Activated CD4-positive, alpha-beta T cell treated with anti-CD3 and anti-CD28 coated beads, Interleukin-2, amount 50 U/mL, for 48 hours (primary cell): ENCODE results near the gene ZNF92.
A peak's percentile ranks its signal among the peaks of the same experiment; 100 is the strongest.
"Not testable (repeated sequence)": the region's sequence is repeated elsewhere in the genome, so short reads cannot be mapped to it uniquely, and the experiment has no call there.

ENCODE experiments used
- DNase-seq, 2 experiments: peaks; one replicate each; pipeline ENCODE4 v3.0.0-alpha.2; 2020

ZNF92 gene

GRCh38 chr7:65373608-65374351 lies at the start of gene ZNF92:
TSS of gene ZNF92 (plus strand) at chr7:65373855. CDS start at chr7:65373998, 143 bp downstream.
- DNase-seq: peak; percentile 96 to 98

DNA sequence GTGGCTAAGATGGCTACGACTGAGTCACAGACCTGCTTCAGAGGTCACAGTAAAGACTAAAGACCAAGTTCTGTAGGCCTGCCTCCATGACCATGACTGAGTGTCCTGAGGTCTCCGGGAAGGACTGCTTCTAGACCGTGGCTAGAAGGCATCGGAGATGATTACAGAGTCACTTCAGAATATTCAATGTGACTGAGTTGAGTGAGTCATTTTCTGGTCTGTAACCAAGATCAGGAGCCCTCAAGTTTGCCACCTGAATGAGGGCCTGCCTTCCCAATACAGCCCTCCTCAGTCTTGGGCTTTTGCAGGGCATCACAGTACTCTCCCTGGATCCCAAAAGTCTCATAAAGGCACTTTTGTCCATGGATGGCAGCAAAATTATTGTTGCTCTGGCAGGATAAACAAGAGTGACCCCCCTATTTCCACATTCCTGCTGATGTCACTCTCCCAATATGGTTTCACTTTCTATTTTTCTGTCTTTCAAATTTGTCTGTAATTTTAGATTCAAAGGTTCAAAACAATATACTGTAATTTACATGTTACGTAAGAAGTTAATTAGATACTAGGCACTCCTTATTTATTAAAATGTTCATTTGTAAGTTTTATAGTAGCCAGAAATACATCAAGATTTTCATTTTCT lies 47.7 kb upstream of the ZNF92 start:
- no peak for DNase-seq

- no peak for DNase-seq
These were observed 35.3 kb upstream of the ZNF92 start for GRCh38 chr7:65338346-65338745.

DNA sequence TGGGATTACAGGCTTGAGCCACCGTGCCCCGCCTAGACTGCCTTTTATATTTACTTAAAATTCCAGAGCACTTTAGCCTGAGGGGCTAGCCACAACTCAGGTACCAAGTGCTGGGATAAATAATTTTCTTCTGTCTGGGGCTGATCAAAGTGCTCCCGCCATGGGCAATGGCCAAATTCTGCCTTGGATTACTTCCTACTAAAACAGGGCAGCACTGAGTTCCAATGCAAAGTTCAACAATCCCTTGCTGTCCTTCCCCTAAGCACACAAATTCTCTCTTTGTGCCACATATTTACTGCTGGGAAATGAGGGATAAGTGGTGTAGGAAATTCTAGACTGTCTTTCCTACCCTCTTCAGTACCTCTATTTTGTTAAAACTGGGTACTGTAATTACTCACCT lies 34.4 kb upstream of the ZNF92 start:
- no peak for DNase-seq

GRCh38 chr7:65342723-65343629 lies 30.7 kb upstream of the ZNF92 start:
- DNase-seq: no peak

GRCh38 chr7:65344541-65344940 lies 29.1 kb upstream of the ZNF92 start:
- not testable (repeated sequence) for DNase-seq

DNA sequence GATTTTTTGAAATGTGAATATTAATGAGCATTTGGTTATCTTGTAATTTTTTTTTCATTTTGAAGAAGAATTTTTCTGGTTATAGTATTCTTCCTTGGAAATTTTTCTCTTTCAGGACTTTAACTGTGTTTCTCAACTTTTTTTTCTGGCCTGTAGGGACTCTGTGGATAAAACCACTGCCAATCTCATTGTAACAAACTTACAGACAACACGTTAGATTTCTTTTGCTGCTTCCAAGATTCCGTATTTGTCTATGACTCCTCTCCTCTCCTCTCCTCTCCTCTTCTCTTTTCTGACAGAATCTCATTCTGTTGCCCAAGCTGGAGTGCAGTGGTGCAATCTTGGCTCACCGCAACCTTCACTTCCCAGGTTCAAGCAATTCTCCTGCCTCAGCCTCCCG lies 19.4 kb upstream of the ZNF92 start:
- no peak for DNase-seq

- no peak for DNase-seq
These were observed 3.8 kb upstream of the ZNF92 start for GRCh38 chr7:65369843-65370242.

GRCh38 chr7:65371468-65371867 lies 2.2 kb upstream of the ZNF92 start:
- DNase-seq: no peak

DNA sequence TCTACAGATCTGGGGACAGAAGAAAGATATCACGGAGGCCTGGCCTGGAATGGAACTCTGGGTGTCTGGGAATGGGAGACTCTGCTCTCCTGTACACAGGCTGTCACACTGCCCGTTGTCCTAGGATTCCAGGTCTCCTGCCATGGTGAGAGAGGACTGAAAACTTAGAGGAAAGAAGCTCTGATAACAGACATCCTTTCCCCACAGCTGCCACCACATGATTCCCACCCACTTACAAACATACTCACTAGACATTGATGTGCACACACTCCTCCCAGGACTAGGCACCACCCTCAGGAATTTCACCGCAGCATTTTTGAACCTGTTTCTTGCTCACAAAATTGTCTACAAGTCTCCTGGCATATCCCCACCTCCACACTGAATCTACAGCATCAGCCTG lies 5.7 kb downstream of the ZNF92 start:
- no peak for DNase-seq

DNA sequence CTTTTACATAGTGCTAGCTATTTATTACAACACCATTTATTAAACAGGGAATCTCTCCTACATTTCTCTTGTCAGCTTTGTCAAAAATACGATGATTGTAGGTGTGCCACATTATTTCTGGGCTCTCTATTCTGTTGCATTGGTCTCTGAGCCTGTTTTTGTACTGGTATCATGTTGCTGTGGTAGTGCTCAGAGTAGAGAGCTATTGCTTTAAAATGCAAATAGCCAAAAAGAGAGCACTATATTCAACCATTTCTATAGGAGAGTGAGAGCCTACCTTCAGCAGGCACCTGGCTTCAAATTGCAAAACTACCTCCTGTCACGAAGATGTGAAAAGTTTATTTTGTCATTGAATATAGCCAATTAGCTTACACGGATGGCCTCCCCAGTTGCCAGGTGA lies 8.1 kb downstream of the ZNF92 start:
- no peak for DNase-seq

DNA sequence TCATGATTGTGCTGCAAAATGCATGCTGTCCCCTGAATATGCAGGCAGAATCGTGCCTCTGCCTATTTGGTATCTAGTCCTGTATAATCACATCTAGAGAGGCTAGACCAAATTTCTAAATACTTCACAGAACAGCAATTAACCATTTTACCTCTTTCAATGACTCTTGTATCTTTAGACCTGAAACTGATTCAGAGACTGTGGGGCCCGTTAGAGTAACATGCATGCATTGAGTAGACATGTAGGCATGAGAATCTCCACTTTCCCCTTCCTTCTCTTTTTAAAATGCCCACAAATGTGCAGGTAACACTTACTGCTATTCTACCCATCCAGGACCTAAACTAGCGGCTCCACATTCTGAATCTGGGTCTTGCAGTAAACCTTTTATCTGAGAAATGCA lies 8.8 kb downstream of the ZNF92 start:
- DNase-seq: no peak

DNA sequence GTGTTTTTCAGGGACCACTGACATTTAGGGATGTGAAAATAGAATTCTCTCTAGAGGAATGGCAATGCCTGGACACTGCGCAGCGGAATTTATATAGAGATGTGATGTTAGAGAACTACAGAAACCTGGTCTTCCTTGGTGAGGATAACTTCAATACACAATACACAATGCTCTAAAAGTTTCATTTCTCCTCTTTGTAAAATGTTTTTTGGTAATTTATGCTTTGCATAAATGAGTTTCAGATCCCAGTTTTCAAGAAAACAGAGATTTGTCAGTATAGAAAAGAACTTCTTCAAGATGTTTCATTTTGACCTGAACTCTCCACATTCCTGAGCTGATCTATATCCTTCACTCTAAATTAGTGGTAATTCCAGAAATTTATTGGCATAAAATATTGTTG lies 14.2 kb downstream of the ZNF92 start:
- DNase-seq: no peak

DNA sequence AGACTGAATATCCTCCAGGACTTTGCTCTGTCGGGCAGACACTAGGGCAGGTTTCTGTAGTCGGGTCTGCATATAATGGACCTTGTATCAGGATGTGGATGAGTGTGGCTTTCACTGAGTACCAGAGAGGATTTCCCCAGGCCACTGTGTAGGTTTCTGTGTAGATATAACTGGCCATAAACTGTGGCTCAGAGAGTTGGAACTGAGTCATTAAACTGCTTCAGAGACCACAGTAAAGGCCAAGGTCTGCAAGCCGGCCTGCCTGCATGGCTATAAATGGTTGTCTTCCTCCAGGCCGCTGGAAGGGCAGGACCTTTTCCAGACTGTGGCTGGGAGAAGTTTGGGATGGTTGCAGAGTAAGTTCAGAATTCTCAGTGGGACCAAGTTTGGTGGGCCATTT lies 16.9 kb downstream of the ZNF92 start:
- no peak for DNase-seq

DNA sequence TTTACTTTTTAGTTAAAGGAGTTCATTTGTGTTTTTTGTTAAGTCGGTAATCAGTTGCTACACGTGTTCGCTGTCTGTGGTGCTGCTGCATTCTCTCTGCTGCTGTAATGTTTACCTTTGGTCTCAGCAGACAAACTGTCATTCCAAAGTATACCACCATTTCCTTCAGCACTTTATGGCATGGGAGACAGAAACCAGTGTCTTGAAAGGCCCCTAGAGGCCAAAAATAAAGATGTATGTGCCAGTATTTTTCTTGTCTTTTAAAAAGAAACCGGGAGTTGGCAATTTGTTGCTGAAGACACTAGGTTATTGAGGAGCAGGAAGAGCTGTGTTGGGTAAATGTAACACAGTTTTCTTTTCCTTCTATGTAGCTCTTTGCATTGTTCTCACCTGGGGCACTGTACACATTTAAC lies 24.1 kb downstream of the ZNF92 start:
- DNase-seq: no peak

GRCh38 chr7:65398671-65399070 lies 25.0 kb downstream of the ZNF92 start:
- DNase-seq: not testable (repeated sequence)

DNA sequence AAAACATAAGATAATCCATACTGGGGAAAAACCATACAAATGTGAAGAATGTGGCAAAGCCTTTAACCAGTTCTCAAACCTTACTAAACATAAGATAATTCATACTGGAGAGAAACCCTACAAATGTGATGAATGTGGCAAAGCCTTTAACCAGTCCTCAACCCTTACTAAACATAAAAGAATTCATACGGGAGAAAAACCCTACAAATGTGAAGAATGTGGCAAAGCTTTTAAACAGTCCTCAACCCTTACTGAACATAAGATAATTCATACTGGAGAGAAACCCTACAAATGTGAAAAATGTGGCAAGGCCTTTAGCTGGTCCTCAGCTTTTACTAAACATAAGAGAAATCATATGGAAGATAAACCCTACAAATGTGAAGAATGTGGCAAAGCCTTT lies 25.4 kb downstream of the ZNF92 start:
- DNase-seq: not testable (repeated sequence)

DNA sequence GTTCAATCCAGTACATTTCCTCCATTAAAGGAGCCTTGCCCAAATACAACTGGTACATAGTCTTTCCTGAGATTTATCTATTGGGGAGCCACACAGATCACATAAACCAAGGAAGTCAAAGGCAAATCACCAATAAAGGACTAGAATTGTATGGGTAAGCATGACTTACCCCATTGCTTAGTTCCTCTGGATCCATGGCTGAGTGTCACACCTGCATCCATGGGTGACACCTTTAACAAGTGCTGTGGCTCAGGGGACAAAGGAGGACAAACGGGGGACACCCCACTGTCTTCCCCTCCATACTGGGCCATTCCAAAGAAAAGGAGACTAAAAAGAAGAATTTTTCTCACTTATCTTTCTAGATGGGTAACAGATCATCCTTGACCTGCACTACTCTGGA lies 30.4 kb downstream of the ZNF92 start:
- DNase-seq: no peak

DNA sequence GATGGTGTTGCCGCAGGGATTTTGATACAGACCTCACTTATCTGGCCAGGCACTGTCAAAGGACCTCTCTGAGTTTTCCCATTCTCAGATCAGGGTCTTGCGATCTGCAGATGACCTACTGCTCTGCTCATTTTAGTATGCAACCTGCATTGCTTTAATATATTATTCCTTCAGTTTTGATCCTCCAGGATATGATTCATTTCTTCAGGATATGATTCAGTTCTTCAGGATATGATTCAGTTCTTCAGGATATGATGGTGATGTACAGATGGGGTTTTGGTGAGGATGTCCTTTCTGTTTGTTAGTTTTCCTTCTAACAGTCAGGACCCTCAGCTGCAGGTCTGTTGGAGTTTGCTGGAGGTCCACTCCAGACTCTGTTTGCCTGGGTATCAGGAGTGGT lies 33.1 kb downstream of the ZNF92 start:
- DNase-seq: not testable (repeated sequence)

DNA sequence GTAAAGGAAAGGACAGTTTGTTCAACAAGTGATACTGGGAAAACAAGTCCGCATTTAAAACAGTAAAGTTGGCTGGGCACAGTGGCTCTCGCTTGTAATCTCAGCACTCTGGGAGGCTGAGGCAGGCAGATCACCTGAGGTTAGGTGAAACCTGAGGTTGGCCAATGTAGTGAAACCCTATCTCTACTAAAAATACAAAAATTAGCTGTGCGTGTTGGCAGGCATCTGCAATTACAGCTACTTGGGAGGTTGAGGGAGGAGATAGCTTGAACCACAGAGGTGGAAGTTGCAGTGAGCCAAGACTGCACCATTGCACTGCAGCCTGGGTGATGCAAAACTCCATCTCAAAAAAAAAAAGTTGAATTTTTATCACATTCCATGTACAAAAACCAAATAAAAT lies 35.7 kb downstream of the ZNF92 start:
- DNase-seq: no peak

- no peak for DNase-seq
These were observed 37.6 kb downstream of the ZNF92 start for GRCh38 chr7:65411249-65411648.

DNA sequence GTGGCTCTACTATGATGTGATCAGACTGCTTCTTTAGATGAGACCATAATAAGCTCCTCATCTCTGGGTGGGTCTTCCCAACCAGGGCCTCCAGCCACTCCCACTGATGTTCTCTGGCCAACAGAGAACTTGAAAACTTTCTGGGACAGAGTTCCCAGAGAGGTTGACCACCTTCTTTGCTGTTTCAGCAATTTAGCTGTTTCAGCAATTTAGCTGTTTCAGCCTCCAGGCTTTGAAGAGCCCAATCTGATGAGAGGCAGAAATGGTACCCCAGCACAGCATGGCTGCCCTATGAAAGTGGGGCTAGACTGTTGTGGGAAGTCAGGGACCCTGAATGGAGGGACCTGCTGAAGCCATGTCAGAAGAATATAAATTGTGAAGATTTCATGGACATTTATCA lies 49.0 kb downstream of the ZNF92 start:
- DNase-seq: no peak

GRCh38 chr7:65423286-65423685 lies 49.6 kb downstream of the ZNF92 start:
- not testable (repeated sequence) for DNase-seq
